Measurements from ENCODE around the gene CTXN1.
"Not testable (repeated sequence)": the region's sequence is repeated elsewhere in the genome, so short reads cannot be mapped to it uniquely, and the experiment has no call there.

The CTXN1 gene

GRCh38 chr19:7932930-7933300 is 7.0 kb upstream of the CTXN1 start:
- 94 to 96% methylated on average over 10 of the region's 10 CpGs for WGBS, 2 experiments
- no peak overlapping the region for H3K4me3 ChIP-seq (ENCODE audit: insufficient read depth, low read depth, low read length)
- H3K9me3 ChIP-seq (ENCODE audit: control insufficient read depth, low read length) = no peaks in the 10 kb centered on the region
- H3K27me3 ChIP-seq (ENCODE audit: control insufficient read depth, insufficient read depth, low read length, poor library complexity, severe bottlenecking) = no peaks in the 10 kb centered on the region
- H3K4me1 ChIP-seq (ENCODE audit: control insufficient read depth, insufficient read depth, low read length) = no peaks in the 10 kb centered on the region
- H3K36me3 ChIP-seq (ENCODE audit: control insufficient read depth, insufficient read depth, low read length) = peaks cover 40% of the 10 kb centered on the region
- no peak overlapping the region for H3K27ac ChIP-seq (ENCODE audit: insufficient read depth, low read depth, low read length, poor library complexity, severe bottlenecking)

GRCh38 chr19:7932276-7932929 is 6.5 kb upstream of the CTXN1 start:
- WGBS, 2 experiments = 96% methylated on average over 32 of the region's 32 CpGs
- Histone ChIP-seq H3K27ac (ENCODE audit: insufficient read depth, low read depth, low read length, poor library complexity, severe bottlenecking) (no peak overlapping the region), H3K4me1 (ENCODE audit: control insufficient read depth, insufficient read depth, low read length) (no peaks in the 10 kb centered on the region), H3K27me3 (ENCODE audit: control insufficient read depth, insufficient read depth, low read length, poor library complexity, severe bottlenecking) (no peaks in the 10 kb centered on the region), H3K4me3 (ENCODE audit: insufficient read depth, low read depth, low read length) (no peak overlapping the region), H3K9me3 (ENCODE audit: control insufficient read depth, low read length) (no peaks in the 10 kb centered on the region), H3K36me3 (ENCODE audit: control insufficient read depth, insufficient read depth, low read length) (peaks cover 40% of the 10 kb centered on the region)

GRCh38 chr19:7931221-7932061 is 5.5 kb upstream of the CTXN1 start:
- H3K4me1 ChIP-seq (ENCODE audit: control insufficient read depth, insufficient read depth, low read length) = no peaks in the 10 kb centered on the region
- H3K27me3 ChIP-seq (ENCODE audit: control insufficient read depth, insufficient read depth, low read length, poor library complexity, severe bottlenecking) = no peaks in the 10 kb centered on the region
- WGBS, 2 experiments = 95% methylated on average over 36 of the region's 36 CpGs
- H3K27ac ChIP-seq (ENCODE audit: insufficient read depth, low read depth, low read length, poor library complexity, severe bottlenecking) = no peak overlapping the region
- no peak overlapping the region for H3K4me3 ChIP-seq (ENCODE audit: insufficient read depth, low read depth, low read length)
- H3K36me3 ChIP-seq (ENCODE audit: control insufficient read depth, insufficient read depth, low read length) = peaks cover 40% of the 10 kb centered on the region
- H3K9me3 ChIP-seq (ENCODE audit: control insufficient read depth, low read length) = no peaks in the 10 kb centered on the region

GRCh38 chr19:7930765-7931164 is 4.8 kb upstream of the CTXN1 start:
- Histone ChIP-seq H3K4me1 (ENCODE audit: control insufficient read depth, insufficient read depth, low read length) (no peaks in the 10 kb centered on the region), H3K27ac (ENCODE audit: insufficient read depth, low read depth, low read length, poor library complexity, severe bottlenecking) (no peak overlapping the region), H3K4me3 (ENCODE audit: insufficient read depth, low read depth, low read length) (no peak overlapping the region), H3K36me3 (ENCODE audit: control insufficient read depth, insufficient read depth, low read length) (peaks cover 38% of the 10 kb centered on the region), H3K9me3 (ENCODE audit: control insufficient read depth, low read length) (no peaks in the 10 kb centered on the region), H3K27me3 (ENCODE audit: control insufficient read depth, insufficient read depth, low read length, poor library complexity, severe bottlenecking) (no peaks in the 10 kb centered on the region)
- WGBS, 2 experiments = 96% methylated on average over 7 of the region's 7 CpGs

- H3K27me3 ChIP-seq (ENCODE audit: control insufficient read depth, insufficient read depth, low read length, poor library complexity, severe bottlenecking); H3K9me3 ChIP-seq (ENCODE audit: control insufficient read depth, low read length); H3K27ac ChIP-seq (ENCODE audit: insufficient read depth, low read depth, low read length, poor library complexity, severe bottlenecking); H3K4me1 ChIP-seq (ENCODE audit: control insufficient read depth, insufficient read depth, low read length); H3K4me3 ChIP-seq (ENCODE audit: insufficient read depth, low read depth, low read length): not testable (repeated sequence)
- H3K36me3 ChIP-seq (ENCODE audit: control insufficient read depth, insufficient read depth, low read length) = peaks cover 33% of the 10 kb centered on the region
- 94 to 96% methylated on average over 11 of the region's 11 CpGs for WGBS, 2 experiments
Observed at GRCh38 chr19:7930030-7930429, 4.1 kb upstream of the CTXN1 start.

GRCh38 chr19:7928741-7929701 is 3.1 kb upstream of the CTXN1 start:
- WGBS, 2 experiments = 84 to 86% methylated on average over 23 to 24 of the region's 24 CpGs
- no peaks in the 10 kb centered on the region for H3K4me1 ChIP-seq (ENCODE audit: control insufficient read depth, insufficient read depth, low read length)
- no peaks in the 10 kb centered on the region for H3K9me3 ChIP-seq (ENCODE audit: control insufficient read depth, low read length)
- no peak overlapping the region for H3K4me3 ChIP-seq (ENCODE audit: insufficient read depth, low read depth, low read length)
- peak overlapping the region; percentile 36 for H3K27ac ChIP-seq (ENCODE audit: insufficient read depth, low read depth, low read length, poor library complexity, severe bottlenecking)
- no peaks in the 10 kb centered on the region for H3K27me3 ChIP-seq (ENCODE audit: control insufficient read depth, insufficient read depth, low read length, poor library complexity, severe bottlenecking)
- H3K36me3 ChIP-seq (ENCODE audit: control insufficient read depth, insufficient read depth, low read length) = peaks cover 31% of the 10 kb centered on the region

- peaks cover 24% of the 10 kb centered on the region for H3K36me3 ChIP-seq (ENCODE audit: control insufficient read depth, insufficient read depth, low read length)
- WGBS, 2 experiments = 94 to 95% methylated on average over 9 of the region's 9 CpGs
- no peak overlapping the region for H3K4me3 ChIP-seq (ENCODE audit: insufficient read depth, low read depth, low read length)
- no peaks in the 10 kb centered on the region for H3K9me3 ChIP-seq (ENCODE audit: control insufficient read depth, low read length)
- no peaks in the 10 kb centered on the region for H3K27me3 ChIP-seq (ENCODE audit: control insufficient read depth, insufficient read depth, low read length, poor library complexity, severe bottlenecking)
- no peak overlapping the region for H3K27ac ChIP-seq (ENCODE audit: insufficient read depth, low read depth, low read length, poor library complexity, severe bottlenecking)
- no peaks in the 10 kb centered on the region for H3K4me1 ChIP-seq (ENCODE audit: control insufficient read depth, insufficient read depth, low read length)
Observed at GRCh38 chr19:7928334-7928706, 2.4 kb upstream of the CTXN1 start.

GRCh38 chr19:7927605-7928333 is 1.8 kb upstream of the CTXN1 start:
- H3K27me3 ChIP-seq (ENCODE audit: control insufficient read depth, insufficient read depth, low read length, poor library complexity, severe bottlenecking) = no peaks in the 10 kb centered on the region
- H3K4me1 ChIP-seq (ENCODE audit: control insufficient read depth, insufficient read depth, low read length) = no peaks in the 10 kb centered on the region
- H3K4me3 ChIP-seq (ENCODE audit: insufficient read depth, low read depth, low read length) = no peak overlapping the region
- H3K36me3 ChIP-seq (ENCODE audit: control insufficient read depth, insufficient read depth, low read length) = peaks cover 21% of the 10 kb centered on the region
- no peak overlapping the region for H3K27ac ChIP-seq (ENCODE audit: insufficient read depth, low read depth, low read length, poor library complexity, severe bottlenecking)
- H3K9me3 ChIP-seq (ENCODE audit: control insufficient read depth, low read length) = no peaks in the 10 kb centered on the region
- 95 to 96% methylated on average over 23 of the region's 23 CpGs for WGBS, 2 experiments

- Histone ChIP-seq H3K27ac (ENCODE audit: insufficient read depth, low read depth, low read length, poor library complexity, severe bottlenecking) (no peak overlapping the region), H3K4me1 (ENCODE audit: control insufficient read depth, insufficient read depth, low read length) (no peaks in the 10 kb centered on the region), H3K27me3 (ENCODE audit: control insufficient read depth, insufficient read depth, low read length, poor library complexity, severe bottlenecking) (no peaks in the 10 kb centered on the region), H3K4me3 (ENCODE audit: insufficient read depth, low read depth, low read length) (no peak overlapping the region), H3K36me3 (ENCODE audit: control insufficient read depth, insufficient read depth, low read length) (peaks cover 20% of the 10 kb centered on the region), H3K9me3 (ENCODE audit: control insufficient read depth, low read length) (no peaks in the 10 kb centered on the region)
- 90 to 93% methylated on average over 32 of the region's 32 CpGs for WGBS, 2 experiments
Observed at GRCh38 chr19:7926727-7927604, 1.0 kb upstream of the CTXN1 start.

Measured in ectodermal cell (in vitro differentiated cells).